Transverse colon (tissue), 4 donors: ENCODE measurements around the gene FOXJ3.

Experiments
- POLR2A ChIP-seq: fragments of 450-650 bp; IDR thresholded peaks from one replicate; pipeline ENCODE4 v1.6.1; 2016; ENCODE audit warnings: antibody characterized with exemption, mild to moderate bottlenecking, moderate library complexity
- POLR2AphosphoS5 ChIP-seq, 3 donors: sonication (generic); formaldehyde crosslinking; IDR thresholded peaks; one replicate each; pipeline ENCODE4 v1.6.1; 2016; ENCODE audit warnings: antibody characterized with exemption in 3 of 3
- TF ChIP-seq, protein P1 (sequence below), 5 experiments: fragments of 200-600 bp in 3 of 5; fragments of 450-650 bp in 2 of 5; sonication (generic) in 3 of 5; IDR thresholded peaks; 1 replicate in 2 of 5; 2 replicates in 3 of 5; pipeline ENCODE4 v1.5.1; 2016 to 2017; ENCODE audit warnings: antibody characterized with exemption in 5 of 5, inconsistent platforms in 3 of 5, mild to moderate bottlenecking in 2 of 5, moderate library complexity in 1 of 5

GRCh38 chr1:42173155-42173933 is 161.7 kb downstream of the FOXJ3 start:
- TF ChIP-seq, protein P1, sequence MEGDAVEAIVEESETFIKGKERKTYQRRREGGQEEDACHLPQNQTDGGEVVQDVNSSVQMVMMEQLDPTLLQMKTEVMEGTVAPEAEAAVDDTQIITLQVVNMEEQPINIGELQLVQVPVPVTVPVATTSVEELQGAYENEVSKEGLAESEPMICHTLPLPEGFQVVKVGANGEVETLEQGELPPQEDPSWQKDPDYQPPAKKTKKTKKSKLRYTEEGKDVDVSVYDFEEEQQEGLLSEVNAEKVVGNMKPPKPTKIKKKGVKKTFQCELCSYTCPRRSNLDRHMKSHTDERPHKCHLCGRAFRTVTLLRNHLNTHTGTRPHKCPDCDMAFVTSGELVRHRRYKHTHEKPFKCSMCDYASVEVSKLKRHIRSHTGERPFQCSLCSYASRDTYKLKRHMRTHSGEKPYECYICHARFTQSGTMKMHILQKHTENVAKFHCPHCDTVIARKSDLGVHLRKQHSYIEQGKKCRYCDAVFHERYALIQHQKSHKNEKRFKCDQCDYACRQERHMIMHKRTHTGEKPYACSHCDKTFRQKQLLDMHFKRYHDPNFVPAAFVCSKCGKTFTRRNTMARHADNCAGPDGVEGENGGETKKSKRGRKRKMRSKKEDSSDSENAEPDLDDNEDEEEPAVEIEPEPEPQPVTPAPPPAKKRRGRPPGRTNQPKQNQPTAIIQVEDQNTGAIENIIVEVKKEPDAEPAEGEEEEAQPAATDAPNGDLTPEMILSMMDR (IDR thresholded peaks at IDR 0.05) = peak; percentile 94 to 97 (median 97)
- TF ChIP-seq POLR2AphosphoS5 (IDR thresholded peaks at IDR 0.05) (no peak), POLR2A (no peak)
